ENCODE data around the gene KLK4.

DNA sequence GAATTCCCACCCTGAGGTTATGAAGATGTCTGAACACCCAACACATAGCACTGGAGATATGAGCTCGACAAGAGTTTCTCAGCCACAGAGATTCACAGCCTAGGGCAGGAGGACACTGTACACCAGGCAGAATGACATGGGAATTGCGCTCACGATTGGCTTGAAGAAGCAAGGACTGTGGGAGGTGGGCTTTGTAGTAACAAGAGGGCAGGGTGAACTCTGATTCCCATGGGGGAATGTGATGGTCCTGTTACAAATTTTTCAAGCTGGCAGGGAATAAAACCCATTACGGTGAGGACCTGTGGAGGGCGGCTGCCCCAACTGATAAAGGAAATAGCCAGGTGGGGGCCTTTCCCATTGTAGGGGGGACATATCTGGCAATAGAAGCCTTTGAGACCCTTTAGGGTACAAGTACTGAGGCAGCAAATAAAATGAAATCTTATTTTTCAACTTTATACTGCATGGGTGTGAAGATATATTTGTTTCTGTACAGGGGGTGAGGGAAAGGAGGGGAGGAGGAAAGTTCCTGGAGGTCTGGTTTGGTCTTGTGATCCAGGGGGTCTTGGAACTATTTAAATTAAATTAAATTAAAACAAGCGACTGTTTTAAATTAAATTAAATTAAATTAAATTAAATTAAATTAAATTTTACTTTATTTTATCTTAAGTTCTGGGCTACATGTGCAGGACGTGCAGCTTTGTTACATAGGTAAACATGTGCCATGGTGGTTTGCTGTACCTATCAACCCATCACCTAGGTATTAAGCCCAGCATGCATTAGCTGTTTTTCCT is 49.5 kb downstream of the KLK4 start:
- TF ChIP-seq, protein P1, sequence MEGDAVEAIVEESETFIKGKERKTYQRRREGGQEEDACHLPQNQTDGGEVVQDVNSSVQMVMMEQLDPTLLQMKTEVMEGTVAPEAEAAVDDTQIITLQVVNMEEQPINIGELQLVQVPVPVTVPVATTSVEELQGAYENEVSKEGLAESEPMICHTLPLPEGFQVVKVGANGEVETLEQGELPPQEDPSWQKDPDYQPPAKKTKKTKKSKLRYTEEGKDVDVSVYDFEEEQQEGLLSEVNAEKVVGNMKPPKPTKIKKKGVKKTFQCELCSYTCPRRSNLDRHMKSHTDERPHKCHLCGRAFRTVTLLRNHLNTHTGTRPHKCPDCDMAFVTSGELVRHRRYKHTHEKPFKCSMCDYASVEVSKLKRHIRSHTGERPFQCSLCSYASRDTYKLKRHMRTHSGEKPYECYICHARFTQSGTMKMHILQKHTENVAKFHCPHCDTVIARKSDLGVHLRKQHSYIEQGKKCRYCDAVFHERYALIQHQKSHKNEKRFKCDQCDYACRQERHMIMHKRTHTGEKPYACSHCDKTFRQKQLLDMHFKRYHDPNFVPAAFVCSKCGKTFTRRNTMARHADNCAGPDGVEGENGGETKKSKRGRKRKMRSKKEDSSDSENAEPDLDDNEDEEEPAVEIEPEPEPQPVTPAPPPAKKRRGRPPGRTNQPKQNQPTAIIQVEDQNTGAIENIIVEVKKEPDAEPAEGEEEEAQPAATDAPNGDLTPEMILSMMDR (IDR thresholded peaks at IDR 0.05; ENCODE audit: insufficient read depth, low read length): no peak
- no peak for TF ChIP-seq REST (IDR thresholded peaks at IDR 0.05; ENCODE audit: insufficient replicate concordance, low read depth)

Measured in HL-60 (cell line).